Astrocyte of the spinal cord (primary cell): ENCODE measurements around the gene KIRREL1.
A peak's percentile ranks its signal among the peaks of the same experiment; 100 is the strongest.

Experiments
- DNase-seq: peaks from one replicate; pipeline ENCODE4 v3.0.0; 2011; ENCODE audit warnings: low read depth, low spot score
- H3K4me3 ChIP-seq: 2 replicates; pipeline ENCODE4 v1.5.1; 2011; ENCODE audit warnings: low read depth, mild to moderate bottlenecking, low read length, moderate library complexity
- in situ Hi-C: cut with HindIII; loops from 2 replicates; pipeline ENCODE4 v1.10.0; 2017; ENCODE audit warnings: low sequenced_read_pairs
- TF ChIP-seq, protein P1 (sequence below): IDR thresholded peaks from 2 replicates; pipeline ENCODE4 v1.5.1; 2012; ENCODE audit warnings: low read depth, mild to moderate bottlenecking, low read length, inconsistent platforms

The KIRREL1 gene

GRCh38 chr1:158093376-158093775, 99.9 kb downstream of the KIRREL1 start:
- no peak overlapping the region for H3K4me3 ChIP-seq
- no peak for DNase-seq
- in situ Hi-C loops = no loop called here
- TF ChIP-seq, protein P1, sequence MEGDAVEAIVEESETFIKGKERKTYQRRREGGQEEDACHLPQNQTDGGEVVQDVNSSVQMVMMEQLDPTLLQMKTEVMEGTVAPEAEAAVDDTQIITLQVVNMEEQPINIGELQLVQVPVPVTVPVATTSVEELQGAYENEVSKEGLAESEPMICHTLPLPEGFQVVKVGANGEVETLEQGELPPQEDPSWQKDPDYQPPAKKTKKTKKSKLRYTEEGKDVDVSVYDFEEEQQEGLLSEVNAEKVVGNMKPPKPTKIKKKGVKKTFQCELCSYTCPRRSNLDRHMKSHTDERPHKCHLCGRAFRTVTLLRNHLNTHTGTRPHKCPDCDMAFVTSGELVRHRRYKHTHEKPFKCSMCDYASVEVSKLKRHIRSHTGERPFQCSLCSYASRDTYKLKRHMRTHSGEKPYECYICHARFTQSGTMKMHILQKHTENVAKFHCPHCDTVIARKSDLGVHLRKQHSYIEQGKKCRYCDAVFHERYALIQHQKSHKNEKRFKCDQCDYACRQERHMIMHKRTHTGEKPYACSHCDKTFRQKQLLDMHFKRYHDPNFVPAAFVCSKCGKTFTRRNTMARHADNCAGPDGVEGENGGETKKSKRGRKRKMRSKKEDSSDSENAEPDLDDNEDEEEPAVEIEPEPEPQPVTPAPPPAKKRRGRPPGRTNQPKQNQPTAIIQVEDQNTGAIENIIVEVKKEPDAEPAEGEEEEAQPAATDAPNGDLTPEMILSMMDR = no peak

- TF ChIP-seq, protein P1 = no peak
- in situ Hi-C loops = no loop called here
- H3K4me3 ChIP-seq = no peak overlapping the region
- no peak for DNase-seq
Observed at GRCh38 chr1:158094571-158094970, 101.1 kb downstream of the KIRREL1 start.

DNA sequence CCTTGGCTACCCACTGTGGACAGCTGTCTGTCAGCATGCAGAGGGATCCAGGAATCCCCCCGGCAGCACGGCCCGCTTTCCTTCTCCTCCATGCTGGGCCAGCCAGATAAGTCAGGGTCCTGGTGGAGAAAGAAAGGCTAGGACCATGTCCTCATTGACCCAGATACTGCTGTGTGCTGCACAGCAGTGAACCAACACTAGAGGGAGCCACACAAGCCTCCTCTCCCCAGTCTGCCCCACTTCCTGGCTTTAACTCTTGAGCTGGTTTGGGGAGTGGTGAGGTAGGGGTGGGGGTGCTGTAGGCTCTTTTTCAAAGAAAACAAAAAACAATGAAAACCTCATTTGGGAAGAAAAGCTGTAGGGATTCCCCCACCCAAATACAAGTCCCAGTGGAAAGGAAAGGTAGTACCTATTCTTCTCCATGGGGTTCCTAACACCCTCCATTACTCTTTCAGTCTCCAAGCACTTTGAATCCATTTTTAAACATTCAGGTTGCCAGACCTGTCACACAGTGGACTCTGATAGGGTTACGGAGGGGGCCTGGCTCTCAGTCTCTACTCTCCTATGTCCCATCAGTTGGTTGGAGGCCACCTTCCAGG, 102.4 kb downstream of the KIRREL1 start:
- DNase-seq = no peak
- TF ChIP-seq, protein P1 = peak; percentile 90
- no peak overlapping the region for H3K4me3 ChIP-seq
- in situ Hi-C loops = no loop called here

GRCh38 chr1:158098256-158098655, 104.8 kb downstream of the KIRREL1 start:
- in situ Hi-C loops = no loop called here
- no peak overlapping the region for H3K4me3 ChIP-seq
- TF ChIP-seq, protein P1 = no peak
- DNase-seq = no peak

DNA sequence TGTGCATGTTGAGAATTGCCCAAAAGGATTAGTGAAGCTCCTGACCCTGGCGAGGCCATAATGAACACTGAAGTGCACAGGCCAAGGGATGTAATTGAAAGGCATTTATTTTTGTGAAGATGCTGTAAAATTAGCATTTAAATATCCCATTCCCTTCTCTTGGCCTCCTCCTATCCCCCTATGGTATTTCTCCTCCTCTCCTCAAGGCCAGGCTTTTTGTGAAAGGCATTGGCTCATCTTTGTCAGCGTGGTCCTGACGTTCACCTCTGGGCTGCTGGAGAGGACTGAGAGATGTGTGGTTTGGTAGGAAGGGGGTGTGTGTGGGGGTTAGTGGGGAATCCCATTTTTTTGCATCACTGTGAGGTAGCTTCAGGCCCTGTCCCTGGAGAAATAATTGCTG, 105.7 kb downstream of the KIRREL1 start:
- DNase-seq = no peak
- TF ChIP-seq, protein P1 = no peak
- in situ Hi-C loops = no loop called here

GRCh38 chr1:158100498-158100897, 107.1 kb downstream of the KIRREL1 start:
- DNase-seq = no peak
- in situ Hi-C loops = no loop called here
- no peak overlapping the region for H3K4me3 ChIP-seq
- TF ChIP-seq, protein P1 = no peak

More for the DNA sequence above, 105.7 kb downstream of the KIRREL1 start:
- no peak overlapping the region for H3K4me3 ChIP-seq

DNA sequence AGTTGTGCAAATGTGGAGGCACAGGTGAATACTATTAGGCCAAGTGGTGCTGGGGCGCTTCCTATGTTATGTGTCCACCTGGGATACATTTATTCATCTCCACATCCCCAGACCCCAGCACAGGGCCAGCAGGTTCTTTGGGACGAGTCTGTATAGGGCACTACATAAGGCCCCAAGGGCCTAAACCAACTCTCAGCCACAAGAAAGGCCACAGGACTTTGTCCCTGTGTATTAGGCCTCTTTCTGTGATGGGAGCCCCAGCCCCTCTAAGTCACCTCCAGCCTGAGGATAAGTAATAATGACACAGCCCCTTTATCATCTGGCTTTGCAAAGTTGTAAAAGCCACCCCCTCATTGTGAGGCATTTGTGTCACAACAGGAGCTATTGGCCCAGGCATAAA, 108.0 kb downstream of the KIRREL1 start:
- in situ Hi-C loops = no loop called here

More for the DNA sequence above, 108.0 kb downstream of the KIRREL1 start:
- TF ChIP-seq, protein P1 = no peak
- DNase-seq = no peak
- no peak overlapping the region for H3K4me3 ChIP-seq
